ENCODE data around the gene CABLES2.

CABLES2 gene

GRCh38 chr20:62407221-62407992 is at the start of gene CABLES2:
TSS of gene CABLES2 (minus strand) at chr20:62407285. CDS start at chr20:62407276, 9 bp downstream.
- peak; percentile 87 for DNase-seq

GRCh38 chr20:62455929-62456328 is 48.8 kb upstream of the CABLES2 start:
- DNase-seq: no peak

GRCh38 chr20:62454904-62455636 is 48.0 kb upstream of the CABLES2 start:
- DNase-seq: no peak

- DNase-seq: no peak
Measured at GRCh38 chr20:62453186-62453808, 46.2 kb upstream of the CABLES2 start.

GRCh38 chr20:62452475-62453095 is 45.5 kb upstream of the CABLES2 start:
- no peak for DNase-seq

GRCh38 chr20:62451970-62452369 is 44.9 kb upstream of the CABLES2 start:
- DNase-seq: no peak

GRCh38 chr20:62451156-62451767 is 44.2 kb upstream of the CABLES2 start:
- DNase-seq: no peak

GRCh38 chr20:62449951-62450691 is 43.0 kb upstream of the CABLES2 start:
- no peak for DNase-seq

GRCh38 chr20:62448788-62449187 is 41.7 kb upstream of the CABLES2 start:
- DNase-seq: no peak

- DNase-seq: no peak
Measured at GRCh38 chr20:62448038-62448437, 41.0 kb upstream of the CABLES2 start.

- DNase-seq: no peak
Measured at GRCh38 chr20:62446888-62447869, 40.1 kb upstream of the CABLES2 start.

- DNase-seq: no peak
Measured at GRCh38 chr20:62446481-62446880, 39.4 kb upstream of the CABLES2 start.

GRCh38 chr20:62445553-62446340 is 38.7 kb upstream of the CABLES2 start:
- DNase-seq: no peak

- DNase-seq: no peak
Measured at GRCh38 chr20:62444286-62444685, 37.2 kb upstream of the CABLES2 start.

- DNase-seq: no peak
Measured at GRCh38 chr20:62441987-62442539, 35.0 kb upstream of the CABLES2 start.

- DNase-seq: no peak
Measured at GRCh38 chr20:62439218-62439617, 32.1 kb upstream of the CABLES2 start.

- no peak for DNase-seq
Measured at GRCh38 chr20:62437927-62438326, 30.8 kb upstream of the CABLES2 start.

- DNase-seq: no peak
Measured at GRCh38 chr20:62437496-62437895, 30.4 kb upstream of the CABLES2 start.

GRCh38 chr20:62436692-62437091 is 29.6 kb upstream of the CABLES2 start:
- DNase-seq: no peak
